Hepatocyte (in vitro differentiated cells): ENCODE measurements around the gene TBATA.

Experiments used
- CTCF ChIP-seq: fragments of 200-600 bp; sonication (generic); IDR thresholded peaks from 2 replicates; pipeline ENCODE4 v1.5.1; 2016; ENCODE audit warnings: antibody characterized with exemption, mild to moderate bottlenecking; ENCODE audit not compliant: poor library complexity
- EZH2phosphoT487 ChIP-seq: fragments of 200-600 bp; sonication (generic); IDR thresholded peaks from one replicate; pipeline ENCODE4 v1.6.1; 2018; ENCODE audit warnings: antibody characterized with exemption, mild to moderate bottlenecking, low read depth, moderate library complexity; ENCODE audit not compliant: unreplicated experiment, severe bottlenecking

DNA sequence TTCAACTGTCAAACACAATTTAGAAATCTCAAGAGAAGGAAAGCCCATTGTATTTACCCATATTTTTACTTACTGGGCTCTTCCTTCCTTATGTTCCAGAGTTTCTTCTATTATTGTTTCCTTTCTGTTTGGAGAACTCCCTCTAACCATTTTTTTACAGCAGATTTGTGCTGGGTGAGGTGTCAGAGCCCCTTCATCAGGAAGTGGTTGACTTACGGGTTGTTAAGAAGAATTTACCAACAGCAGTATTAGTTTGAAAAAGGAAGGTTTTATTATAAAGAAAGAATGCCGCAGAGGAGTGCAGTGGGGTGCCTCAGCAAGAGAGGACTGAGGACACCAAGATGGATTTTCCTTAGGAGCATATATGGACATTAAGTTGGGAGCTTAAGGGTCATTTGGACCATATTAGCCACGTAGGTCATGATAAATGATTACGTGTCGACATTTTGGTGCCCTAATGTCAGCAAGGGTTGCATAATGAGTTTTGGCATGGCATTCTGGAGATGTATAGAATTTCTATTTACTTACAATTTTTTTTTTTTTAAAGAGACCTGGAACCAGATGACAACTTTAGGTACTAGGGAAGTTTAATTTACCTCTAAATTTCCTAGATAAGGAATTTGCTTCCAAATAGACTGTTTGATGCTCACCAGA lies 6.3 kb upstream of the TBATA start:
- TF ChIP-seq CTCF (no peak), EZH2phosphoT487 (no peak)
